ENCODE measurements around the gene PRLH. TPM values are rescaled to one million over a fixed set of nuclear protein-coding genes. Genes with fewer than 3 reads are reported as not detected.
A peak's percentile ranks its signal among the peaks of the same experiment; 100 is the strongest.

The PRLH gene
- total and polyA plus RNA-seq, 5 donors from 2014 or later: not detected

GRCh38 chr2:237615631-237616249 lies 49.4 kb downstream of the PRLH start:
- Mint-ChIP-seq H3K27me3 (peaks cover 12% of the 10 kb centered on the region), H3K9me3 (peaks cover 0 to 1% (median 0%) of the 10 kb centered on the region in 7 donors), H3K27ac (no peak overlapping the region), H3K36me3 (no peaks in the 10 kb centered on the region), H3K4me1 (peaks cover 0 to 20% (median 5%) of the 10 kb centered on the region in 4 donors), H3K4me3 (no peak overlapping the region)
- Histone ChIP-seq H3K4me3 (ENCODE audit: low read depth, low read length) (no peak overlapping the region), H3K36me3 (ENCODE audit: control insufficient read depth, insufficient read depth, low read length) (no peaks in the 10 kb centered on the region), H3K27ac (ENCODE audit: insufficient read depth, low read length, poor library complexity, severe bottlenecking) (no peak overlapping the region), H3K4me1 (ENCODE audit: control insufficient read depth, insufficient read depth, low read length, poor library complexity, severe bottlenecking) (peaks cover 11% of the 10 kb centered on the region), H3K9me3 (ENCODE audit: control insufficient read depth in 2 of 2, low read length in 2 of 2) (no peaks in the 10 kb centered on the region), H3K27me3 (ENCODE audit: control insufficient read depth, insufficient read depth, low read length) (no peaks in the 10 kb centered on the region)
- DNase-seq: no peak
- ATAC-seq (ENCODE audit: low read depth in 2 of 2): no peak

DNA sequence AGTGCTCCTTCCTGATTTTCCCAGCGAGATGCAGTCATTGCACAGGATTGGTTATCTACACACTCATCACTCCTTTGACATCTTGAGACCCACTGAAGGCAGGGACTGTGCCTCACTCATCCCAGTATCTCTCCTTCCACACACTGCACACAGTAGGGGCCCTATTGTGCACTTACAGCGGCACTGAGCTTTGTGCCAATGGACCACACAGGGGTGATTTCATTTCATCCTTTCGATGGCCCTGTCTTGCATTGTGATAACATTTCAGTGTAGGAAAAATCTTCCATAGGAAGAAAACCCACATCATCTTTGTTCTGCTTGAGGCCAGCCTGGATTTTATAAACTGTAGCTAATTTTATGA lies 50.0 kb downstream of the PRLH start:
- peaks cover 13% of the 10 kb centered on the region for H3K27me3 Mint-ChIP-seq
- no peak for ATAC-seq (ENCODE audit: low read depth in 2 of 2)

More for the DNA sequence above, 50.0 kb downstream of the PRLH start:
- DNase-seq: no peak
- Mint-ChIP-seq H3K4me1 (peaks cover 0 to 20% (median 5%) of the 10 kb centered on the region in 4 donors), H3K4me3 (no peak overlapping the region), H3K27ac (peak overlapping the region in 1 of 3 donors; percentile 14), H3K36me3 (no peaks in the 10 kb centered on the region), H3K9me3 (peaks cover 0 to 1% (median 0%) of the 10 kb centered on the region in 7 donors)
- Histone ChIP-seq H3K4me1 (ENCODE audit: control insufficient read depth, insufficient read depth, low read length, poor library complexity, severe bottlenecking) (peaks cover 11% of the 10 kb centered on the region), H3K27ac (ENCODE audit: insufficient read depth, low read length, poor library complexity, severe bottlenecking) (no peak overlapping the region), H3K4me3 (ENCODE audit: low read depth, low read length) (no peak overlapping the region), H3K27me3 (ENCODE audit: control insufficient read depth, insufficient read depth, low read length) (no peaks in the 10 kb centered on the region), H3K36me3 (ENCODE audit: control insufficient read depth, insufficient read depth, low read length) (no peaks in the 10 kb centered on the region), H3K9me3 (ENCODE audit: control insufficient read depth in 2 of 2, low read length in 2 of 2) (no peaks in the 10 kb centered on the region)

Other genes starting within 250 kb of the PRLH start
- gene COL6A3, start 152.4 kb upstream of the PRLH start, total RNA-seq: 3.4 TPM
- gene COL6A3, start 152.4 kb upstream of the PRLH start, polyA plus RNA-seq: 1 to 10 TPM in 1 of 4 donors, under 1 TPM in 3; 0.18 to 1.5 (median 0.69) TPM
- gene MLPH, start 79.3 kb upstream of the PRLH start, total RNA-seq: 0.47 TPM
- not detected for gene MLPH, start 79.3 kb upstream of the PRLH start, polyA plus RNA-seq
- not detected for gene RAB17, start 24.2 kb downstream of the PRLH start, total RNA-seq
- not detected for gene RAB17, start 24.2 kb downstream of the PRLH start, polyA plus RNA-seq
- gene LRRFIP1, start 61.0 kb downstream of the PRLH start, total RNA-seq: 183 TPM
- gene LRRFIP1, start 61.0 kb downstream of the PRLH start, polyA plus RNA-seq: 100 to 1,000 TPM in 1 of 4 donors, 10 to 100 TPM in 3; 69.4 to 107 (median 77.1) TPM
- 4.5 TPM for gene RBM44, start 232.2 kb downstream of the PRLH start, total RNA-seq
- gene RBM44, start 232.2 kb downstream of the PRLH start, polyA plus RNA-seq: under 1 TPM in 2 of 4 donors, not detected in 2; 0.21 to 0.28 TPM

Measured in CD4-positive, CD25-positive, alpha-beta regulatory T cell (primary cell).